PFSK-1 (cell line): ENCODE data around the gene CACNA1A.

Source experiments
- POLR2AphosphoS5 ChIP-seq: IDR thresholded peaks from 2 replicates; pipeline ENCODE4 v1.6.1; 2012; ENCODE audit warnings: low read depth, mild to moderate bottlenecking, control low read depth, low read length, moderate library complexity
- REST ChIP-seq, 2 experiments: IDR thresholded peaks; 2 replicates each; pipeline versions ENCODE4 v1.6.1 to v1.8.0; 2011 to 2012; ENCODE audit warnings: low read depth in 2 of 2, low read length in 2 of 2, control low read depth in 1 of 2, inconsistent platforms in 1 of 2, mild to moderate bottlenecking in 1 of 2, moderate library complexity in 1 of 2; ENCODE audit not compliant: insufficient read depth in 1 of 2
- SIN3A ChIP-seq: IDR thresholded peaks from 2 replicates; pipeline ENCODE4 v1.6.1; 2012; ENCODE audit warnings: mild to moderate bottlenecking, low read length, moderate library complexity, borderline replicate concordance; ENCODE audit not compliant: insufficient read depth
- TAF1 ChIP-seq: IDR thresholded peaks from 2 replicates; pipeline ENCODE4 v1.6.1; 2012; ENCODE audit warnings: low read length, control low read depth, borderline replicate concordance; ENCODE audit not compliant: insufficient read depth

- no peak for TF ChIP-seq TAF1
- no peak for TF ChIP-seq REST (IDR thresholded peaks at IDR 0.05; ENCODE audit: insufficient read depth in 1 of 2, low read depth in 2 of 2, low read length in 2 of 2)
- no peak for TF ChIP-seq POLR2AphosphoS5
- TF ChIP-seq SIN3A: no peak
Measured at GRCh38 chr19:13169769-13170168, 336.5 kb downstream of the CACNA1A start.
